Esophagus muscularis mucosa (tissue), 3 donors: ENCODE measurements around the gene METAP1.

ENCODE experiments used
- CTCF ChIP-seq, 3 experiments: fragments of 200-600 bp in 2 of 3; fragments of 450-650 bp in 1 of 3; sonication (generic) in 2 of 3; IDR thresholded peaks; one replicate each; pipeline ENCODE4 v1.5.1; 2017 to 2019; ENCODE audit warnings: antibody characterized with exemption in 3 of 3, mild to moderate bottlenecking in 2 of 3, moderate library complexity in 1 of 3
- EP300 ChIP-seq: sonication (generic); formaldehyde crosslinking; IDR thresholded peaks from one replicate; pipeline ENCODE4 v1.6.1; 2017; ENCODE audit warnings: antibody characterized with exemption

- TF ChIP-seq EP300 = no peak
- no peak for TF ChIP-seq CTCF (IDR thresholded peaks at IDR 0.05)
Observed at GRCh38 chr4:99076292-99076976, 80.9 kb downstream of the METAP1 start.
